ENCODE data around the gene ITGA6.

ITGA6 gene

DNA sequence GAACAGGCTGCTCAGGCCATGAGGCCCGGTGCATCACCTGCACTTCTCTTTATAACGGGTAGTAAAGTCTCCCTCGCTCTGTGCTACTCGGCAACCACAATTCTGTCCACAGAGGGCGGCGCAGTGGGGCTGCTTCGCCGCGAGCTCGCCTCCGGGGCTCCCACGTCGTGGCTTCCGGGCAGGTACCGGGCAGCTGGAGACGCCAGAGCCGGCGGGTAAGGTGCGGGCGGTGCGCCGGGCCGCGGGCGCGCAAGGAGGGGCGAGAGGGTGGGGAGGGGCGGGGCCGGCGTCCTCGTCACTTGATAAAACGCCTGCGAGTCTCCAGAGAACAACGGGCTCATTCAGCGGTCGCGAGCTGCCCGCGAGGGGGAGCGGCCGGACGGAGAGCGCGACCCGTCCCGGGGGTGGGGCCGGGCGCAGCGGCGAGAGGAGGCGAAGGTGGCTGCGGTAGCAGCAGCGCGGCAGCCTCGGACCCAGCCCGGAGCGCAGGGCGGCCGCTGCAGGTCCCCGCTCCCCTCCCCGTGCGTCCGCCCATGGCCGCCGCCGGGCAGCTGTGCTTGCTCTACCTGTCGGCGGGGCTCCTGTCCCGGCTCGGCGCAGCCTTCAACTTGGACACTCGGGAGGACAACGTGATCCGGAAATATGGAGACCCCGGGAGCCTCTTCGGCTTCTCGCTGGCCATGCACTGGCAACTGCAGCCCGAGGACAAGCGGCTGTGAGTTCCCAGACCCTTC lies at the start of gene ITGA6:
Gene ITGA6 (plus strand): TSS at position 331 of the 734 bp plus-strand sequence.
- peak; percentile 74 to 75 for DNase-seq

DNA sequence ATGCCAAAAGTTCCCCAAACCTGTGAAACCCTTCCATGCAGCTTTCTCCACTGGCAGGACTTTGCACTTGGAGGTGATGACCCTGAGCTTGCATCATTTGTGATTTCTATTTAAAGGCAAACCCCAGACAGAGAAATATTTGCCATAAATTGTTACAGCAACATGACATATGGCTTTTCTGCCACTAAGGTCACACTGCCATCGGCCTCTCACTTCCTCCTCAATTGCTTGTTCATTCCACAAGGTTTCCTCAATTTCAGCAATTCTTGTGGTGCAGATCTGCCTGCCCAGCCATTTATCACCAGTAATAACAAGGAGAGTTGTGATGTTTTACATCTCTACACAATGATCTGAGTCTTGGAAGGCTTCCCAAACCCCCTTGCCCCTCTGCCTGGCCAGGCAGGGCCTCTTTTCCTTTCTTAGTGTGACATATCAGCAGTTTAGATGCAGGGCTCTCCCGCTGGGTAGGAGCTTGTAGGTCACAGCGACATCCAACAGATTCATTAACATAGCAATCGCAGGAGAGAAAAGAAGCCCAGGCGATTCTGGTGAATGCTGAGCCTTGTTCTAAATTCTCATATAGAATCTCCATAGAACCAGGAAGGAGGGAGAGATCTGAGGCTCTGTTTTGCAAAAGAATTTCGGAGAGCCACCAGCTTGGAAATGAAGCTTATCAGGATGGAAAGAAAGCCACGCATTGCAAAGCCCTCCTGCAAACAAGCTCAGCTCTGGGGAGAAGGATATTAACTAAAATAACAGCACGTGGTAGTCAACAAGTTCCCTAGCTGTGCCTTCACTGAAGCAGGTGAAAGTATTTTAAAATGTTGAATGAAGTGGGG lies 46.7 kb upstream of the ITGA6 start:
- DNase-seq = no peak

DNA sequence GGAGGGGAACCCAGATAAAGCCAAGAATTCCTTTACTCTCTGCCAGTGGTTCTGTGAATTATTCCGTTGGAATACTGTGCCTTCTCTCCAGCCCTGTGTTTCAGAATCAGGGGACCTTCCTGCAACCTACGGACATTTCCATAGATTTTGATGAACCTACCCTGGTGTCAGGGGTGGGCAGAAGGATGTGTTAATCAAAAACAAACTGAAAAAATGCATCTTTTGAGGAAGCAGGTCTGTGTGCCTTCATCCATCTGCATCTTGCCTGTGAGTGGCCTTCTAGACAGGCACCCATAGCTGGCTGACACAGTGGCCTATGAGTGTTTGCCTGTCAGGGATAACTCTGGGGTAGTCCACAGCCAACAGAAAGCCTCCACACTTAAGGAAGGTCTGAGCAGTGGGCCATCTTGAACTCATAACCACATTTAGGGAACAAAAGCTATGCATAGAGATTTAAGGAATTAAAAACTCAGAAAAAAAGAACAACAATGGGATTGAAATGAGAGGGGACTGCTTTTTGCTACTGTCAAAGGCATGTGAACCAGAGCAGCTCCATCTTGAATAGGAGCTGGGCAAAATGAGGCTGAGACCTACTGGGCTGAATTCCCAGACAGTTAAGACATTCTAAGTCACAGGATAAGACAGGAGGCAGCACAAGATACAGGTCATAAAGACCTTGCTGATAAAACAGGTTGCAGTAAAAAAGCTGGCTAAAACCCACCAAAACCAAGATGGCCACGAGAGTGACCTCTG lies 45.9 kb upstream of the ITGA6 start:
- no peak for DNase-seq

DNA sequence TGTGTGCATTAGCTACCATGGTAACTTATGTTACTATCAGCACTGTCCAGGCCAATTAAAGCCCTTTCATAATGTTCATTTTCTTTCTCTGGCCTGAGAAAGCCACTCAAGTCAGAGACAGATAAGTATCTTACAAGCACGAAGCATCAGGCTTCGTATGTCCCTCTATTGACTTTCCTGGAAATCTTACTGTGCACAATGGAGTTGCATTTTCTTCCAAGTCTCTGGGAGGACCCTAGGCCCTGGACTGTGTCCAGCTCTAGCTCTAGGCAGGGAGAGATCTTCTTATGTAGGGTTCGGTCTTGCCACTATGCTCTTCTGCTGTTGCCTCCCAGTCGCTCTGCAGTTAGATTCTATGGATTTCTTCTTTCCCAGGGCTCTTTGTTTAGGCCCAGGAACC lies 40.0 kb upstream of the ITGA6 start:
- DNase-seq = no peak

DNA sequence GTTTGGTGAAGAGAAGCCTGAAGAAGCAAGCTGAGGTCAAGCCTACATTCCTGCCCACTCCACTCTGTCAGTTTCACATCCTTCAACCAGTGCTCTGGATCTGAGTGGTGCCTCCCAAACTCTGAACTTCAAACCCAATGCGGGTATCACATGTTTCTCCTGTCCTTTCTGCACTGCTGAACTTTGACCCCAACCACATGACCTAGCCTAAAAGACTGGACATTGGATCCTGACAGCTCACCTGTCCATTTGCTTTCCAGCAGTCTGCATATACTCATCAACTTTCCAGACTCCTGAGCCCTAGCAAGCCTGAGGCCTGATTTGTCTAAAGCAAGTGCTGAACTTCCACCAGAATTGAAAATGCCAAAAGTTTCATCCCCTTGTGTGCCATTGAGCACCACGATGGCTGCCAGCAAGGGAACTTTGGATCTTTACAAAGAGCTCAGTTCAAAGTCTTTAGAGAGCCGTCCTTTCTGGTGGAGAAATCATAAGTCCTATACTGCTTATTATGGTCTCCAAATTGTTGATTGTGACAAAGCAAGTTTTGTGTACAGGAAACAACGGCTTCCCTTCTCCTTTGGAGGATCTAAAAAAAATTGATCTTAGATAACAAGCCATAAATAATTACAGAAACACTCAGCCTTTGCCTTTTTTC lies 37.6 kb upstream of the ITGA6 start:
- DNase-seq = no peak

DNA sequence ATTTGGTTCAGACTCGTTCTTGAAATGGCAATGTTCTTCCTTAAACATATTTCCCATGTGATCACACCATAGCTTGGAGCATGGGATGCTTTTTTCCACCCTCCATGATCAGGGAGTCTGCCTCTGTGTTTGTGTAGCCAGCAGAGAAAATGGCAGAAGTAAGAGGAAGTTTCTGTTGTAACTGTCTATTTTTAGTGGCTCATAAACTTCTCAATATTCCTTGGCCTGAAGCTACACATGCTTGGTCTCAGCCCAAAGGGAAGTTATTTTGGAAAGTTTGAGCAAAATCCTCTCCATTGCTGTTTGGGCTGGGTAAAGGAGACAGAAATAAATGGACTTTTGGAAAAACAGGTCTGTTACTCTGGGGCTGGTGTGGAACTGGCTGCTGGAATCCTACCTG lies 33.4 kb upstream of the ITGA6 start:
- DNase-seq = no peak

DNA sequence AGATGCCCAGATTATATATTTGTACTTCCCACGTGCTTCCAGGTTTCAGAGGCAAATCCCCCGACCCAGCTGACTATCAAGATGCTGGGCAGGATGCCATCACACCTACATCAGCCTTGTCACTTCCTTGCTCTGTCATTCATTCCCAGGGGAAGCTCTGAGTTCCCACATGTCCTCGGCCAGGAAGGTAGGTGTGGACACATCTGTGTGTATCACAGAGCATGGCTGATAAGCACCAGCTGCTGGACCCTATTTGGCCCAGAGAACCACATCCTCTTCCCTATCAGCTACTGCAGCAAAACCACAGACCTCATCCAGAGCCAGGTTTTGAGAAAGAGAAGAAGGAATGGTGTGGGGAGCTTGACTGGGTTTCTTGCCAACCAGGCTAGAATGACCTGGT lies 31.9 kb upstream of the ITGA6 start:
- no peak for DNase-seq

DNA sequence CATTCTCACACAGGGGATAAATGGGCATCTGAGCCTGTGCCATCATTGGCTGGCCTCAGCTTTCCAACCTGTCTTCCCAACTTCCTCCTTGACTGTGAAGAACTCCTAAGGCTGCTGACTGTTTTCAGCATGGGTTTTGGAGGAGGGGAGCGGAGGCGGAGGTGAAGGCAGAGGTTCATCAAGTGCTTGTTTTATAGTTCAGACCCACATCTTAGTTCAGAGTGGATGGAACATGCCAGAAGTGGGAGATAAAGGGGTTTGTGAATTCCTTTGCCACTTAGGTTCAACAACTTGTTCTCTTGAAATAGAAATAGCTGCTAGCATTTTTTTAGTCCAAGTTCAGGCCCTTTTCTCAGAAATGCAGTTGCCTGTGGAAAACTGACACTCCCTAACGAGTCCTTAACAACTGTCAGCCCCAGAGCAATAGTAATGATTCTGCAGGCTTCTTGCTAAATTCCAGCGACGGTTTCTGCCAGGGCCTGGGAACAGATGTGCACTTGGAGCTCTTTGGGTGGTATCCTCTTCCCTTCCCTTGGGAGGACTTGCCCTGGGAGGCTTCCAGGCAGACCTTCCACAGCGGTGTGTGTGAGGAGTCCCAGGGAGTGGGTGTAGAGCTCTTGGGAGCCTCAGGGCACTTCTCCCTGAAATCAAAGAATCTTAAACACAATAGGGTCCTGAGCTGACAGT lies 30.1 kb upstream of the ITGA6 start:
- DNase-seq = no peak

DNA sequence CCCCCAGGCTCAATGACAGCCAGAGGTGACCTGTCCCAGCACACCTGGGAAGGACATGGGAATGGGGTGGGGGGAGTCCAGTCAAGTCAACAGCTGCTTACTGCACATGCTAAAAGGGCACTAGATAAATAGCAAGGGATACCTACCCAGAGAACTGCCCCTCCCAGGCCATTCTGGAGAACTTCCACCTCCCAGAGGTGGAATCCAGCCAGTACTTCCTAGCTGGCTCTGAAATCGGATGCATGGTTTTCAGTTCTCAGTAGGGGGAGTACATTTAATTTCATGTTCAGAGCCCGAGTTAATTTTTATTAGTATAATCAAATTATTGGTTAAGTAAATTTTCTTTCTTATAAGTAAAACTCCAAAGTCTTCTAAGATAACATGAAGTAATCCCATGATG lies 28.9 kb upstream of the ITGA6 start:
- no peak for DNase-seq

DNA sequence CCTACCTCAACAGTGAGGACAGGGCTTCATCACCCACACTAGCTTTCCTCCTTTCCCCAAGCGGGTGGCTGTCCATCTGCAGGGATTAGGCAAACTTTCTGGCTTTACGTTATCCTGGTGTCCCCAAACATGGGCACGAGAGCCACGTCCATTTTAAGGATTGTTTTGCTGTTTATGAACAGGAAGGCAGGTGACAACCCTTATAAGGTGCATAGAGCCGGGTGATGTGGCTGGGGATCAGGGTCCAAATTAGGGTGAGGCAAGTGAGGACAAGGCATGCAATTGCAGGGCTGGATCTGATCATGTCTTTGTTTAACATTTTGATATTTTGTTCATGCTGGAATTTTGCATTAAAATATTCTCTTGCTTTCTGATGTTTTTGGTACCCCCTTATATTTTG lies 27.6 kb upstream of the ITGA6 start:
- no peak for DNase-seq

DNA sequence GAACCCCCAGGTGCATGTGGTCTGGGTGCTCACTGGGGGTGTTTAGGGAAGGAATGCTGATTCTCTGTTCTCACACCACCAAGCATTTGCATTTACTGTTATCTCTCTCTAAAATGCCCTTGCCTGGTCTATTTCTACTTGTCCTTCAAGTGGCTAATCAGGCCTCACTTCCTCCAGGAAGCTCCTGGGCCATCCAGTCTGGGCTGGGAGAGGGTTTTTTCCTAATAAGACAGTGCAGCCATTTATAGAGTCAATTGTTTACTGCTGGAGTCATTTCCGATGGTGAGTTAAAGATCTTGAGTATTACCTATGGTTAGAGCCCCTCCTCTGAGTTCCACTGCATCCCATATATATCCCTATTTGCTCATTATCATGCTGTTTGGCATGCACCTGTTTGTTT lies 25.2 kb upstream of the ITGA6 start:
- no peak for DNase-seq

DNA sequence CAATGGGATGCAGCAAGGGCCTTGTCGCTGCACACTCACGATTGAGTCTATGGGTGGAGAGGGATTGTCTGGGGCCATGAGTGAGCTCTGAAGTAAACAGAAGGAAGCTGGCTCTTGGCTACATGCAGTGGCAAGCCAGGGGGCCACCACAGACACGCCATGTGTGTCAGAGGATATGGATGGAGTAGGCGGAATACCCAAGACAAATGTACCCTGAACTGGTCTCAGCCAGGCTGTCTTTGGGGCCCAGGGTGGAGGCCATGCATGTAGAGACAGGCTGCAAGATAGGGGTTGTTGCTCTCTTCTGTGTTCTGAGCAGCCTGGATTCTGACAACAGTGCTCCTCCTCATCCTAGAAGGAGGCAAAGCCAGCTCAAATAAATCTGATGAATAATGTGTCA lies 24.0 kb upstream of the ITGA6 start:
- DNase-seq = no peak

DNA sequence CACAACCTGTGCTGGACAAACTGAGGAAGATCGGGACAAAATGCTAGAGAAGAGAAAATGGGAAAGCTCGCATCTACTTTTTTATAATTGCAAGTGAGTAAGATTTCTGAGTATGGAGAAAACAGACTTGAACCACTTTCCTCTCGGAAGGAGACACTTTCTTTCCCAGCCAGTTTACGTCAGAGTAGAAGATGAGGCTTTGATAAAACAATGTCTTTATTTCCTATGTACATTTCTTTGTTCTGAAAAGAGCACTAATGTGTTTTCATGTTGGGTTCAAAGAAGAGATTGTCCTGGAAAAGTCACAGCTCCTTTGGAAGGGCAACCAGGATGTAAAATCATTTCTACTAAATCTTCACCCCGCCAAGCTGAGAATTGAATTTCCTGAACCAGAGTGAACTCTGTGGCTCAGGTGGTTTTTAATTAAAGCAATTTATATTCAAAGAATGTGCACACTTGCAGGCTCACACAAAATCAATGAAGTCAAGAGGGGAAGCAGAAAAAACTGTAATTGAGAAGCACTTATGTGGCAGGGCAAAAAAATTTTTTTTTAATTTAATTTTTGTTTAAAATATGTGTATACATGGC lies 23.4 kb upstream of the ITGA6 start:
- DNase-seq = no peak

DNA sequence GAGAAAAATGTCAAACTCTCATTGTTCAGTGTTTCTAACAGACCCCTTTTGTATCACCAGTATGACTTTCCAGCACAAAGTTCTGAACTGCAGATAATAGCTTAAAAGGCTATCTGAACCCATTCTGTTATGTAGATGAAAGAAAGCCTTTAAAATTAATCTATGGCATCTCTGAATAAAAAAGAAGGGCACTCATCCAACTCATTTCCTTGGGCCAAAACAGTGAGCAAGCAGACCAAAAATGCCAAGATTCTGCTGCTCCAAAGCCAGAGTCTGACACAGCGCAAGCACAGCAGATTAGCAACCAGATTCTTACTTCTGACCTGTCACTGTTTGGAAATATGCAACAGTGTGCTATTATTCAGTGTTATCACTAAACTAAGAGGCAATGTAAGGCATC lies 22.6 kb upstream of the ITGA6 start:
- DNase-seq = no peak

DNA sequence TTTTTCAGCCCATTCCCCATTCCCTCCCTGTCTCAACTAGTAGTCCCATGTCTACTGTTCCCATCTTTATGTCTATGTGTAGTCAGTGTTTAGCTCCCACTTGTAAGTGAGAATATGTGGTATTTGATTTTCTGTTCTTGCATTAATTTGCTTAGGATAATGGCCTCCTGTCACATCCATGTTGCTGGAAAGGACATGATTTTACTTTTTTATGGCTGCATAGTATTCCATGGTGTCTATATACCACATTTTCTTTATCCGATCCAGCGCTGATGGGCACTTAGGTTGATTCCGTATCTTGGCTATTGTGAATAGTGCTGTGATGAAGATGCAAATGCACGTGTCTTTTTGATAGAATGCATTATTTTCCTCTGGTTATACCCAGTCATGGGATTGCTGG lies 21.7 kb upstream of the ITGA6 start:
- no peak for DNase-seq

DNA sequence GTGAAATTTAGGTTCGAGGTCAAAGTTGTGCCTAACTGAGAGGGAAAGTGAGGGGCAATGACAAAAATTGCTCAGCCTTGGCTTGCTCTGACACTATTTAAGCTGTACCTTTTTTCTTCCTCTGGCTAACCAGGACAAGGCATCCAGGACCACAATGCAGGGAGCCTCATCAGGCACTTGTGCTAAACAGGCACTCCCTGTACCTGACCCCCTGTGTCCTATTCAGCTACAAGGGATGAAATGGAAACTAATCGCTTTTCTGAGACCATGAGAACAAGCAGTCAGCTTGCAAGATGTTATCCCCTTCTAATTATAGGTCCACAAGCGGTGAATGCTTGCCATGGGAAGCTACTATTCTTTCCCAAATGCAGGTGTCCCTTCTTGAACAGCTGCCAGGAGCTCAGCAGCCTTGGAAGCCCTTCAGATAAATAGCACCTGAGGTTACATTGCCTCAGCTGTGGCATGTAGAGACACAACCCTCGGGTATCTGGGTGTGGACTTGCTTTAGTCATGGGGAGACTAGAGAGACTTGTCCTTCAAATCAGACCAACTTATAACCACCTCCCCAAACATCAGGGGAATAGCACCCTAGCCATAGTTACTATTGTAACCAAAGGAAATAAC lies 19.1 kb upstream of the ITGA6 start:
- no peak for DNase-seq

DNA sequence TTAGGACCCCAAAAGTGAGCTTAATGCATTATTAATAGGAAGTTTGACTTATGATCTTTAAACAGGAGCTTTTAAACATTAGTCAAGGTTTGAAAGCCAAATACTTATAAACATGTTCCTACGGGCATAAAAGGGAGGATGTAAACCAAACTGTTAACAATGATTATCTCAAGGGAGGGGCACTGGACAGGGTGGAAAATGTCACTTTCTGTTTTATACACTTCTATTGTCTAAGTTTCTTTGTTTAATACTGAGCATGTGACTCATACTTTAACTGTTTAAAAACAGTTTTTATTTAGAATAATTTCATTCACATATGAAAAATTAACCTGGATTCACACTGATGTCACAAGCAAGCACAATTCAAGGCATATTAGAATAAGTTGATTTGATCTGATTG lies 18.3 kb upstream of the ITGA6 start:
- no peak for DNase-seq

DNA sequence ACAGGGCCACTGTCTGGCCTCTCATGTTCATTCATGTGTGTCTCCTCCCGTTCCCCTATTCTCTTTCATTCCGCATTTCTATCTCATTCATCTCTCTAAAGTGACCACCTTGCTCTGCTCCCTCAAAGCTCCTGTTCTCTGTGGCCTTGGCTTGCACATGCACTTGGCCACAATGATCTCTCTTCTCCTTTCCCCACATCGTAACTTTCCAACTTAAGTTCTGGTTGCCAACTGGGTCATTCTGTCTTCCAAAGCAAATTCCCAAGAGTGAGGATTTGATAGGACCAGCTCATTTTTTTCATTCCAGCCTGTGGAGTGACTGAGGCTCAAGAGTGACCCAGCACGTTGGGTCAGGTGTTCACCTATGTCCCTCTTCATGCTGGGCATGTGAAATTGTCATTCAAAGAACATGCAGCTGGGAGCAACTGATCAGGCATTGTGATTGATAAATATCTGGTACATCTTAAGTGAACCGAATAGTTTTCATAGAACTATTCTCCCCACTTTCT lies 14.3 kb upstream of the ITGA6 start:
- no peak for DNase-seq

DNA sequence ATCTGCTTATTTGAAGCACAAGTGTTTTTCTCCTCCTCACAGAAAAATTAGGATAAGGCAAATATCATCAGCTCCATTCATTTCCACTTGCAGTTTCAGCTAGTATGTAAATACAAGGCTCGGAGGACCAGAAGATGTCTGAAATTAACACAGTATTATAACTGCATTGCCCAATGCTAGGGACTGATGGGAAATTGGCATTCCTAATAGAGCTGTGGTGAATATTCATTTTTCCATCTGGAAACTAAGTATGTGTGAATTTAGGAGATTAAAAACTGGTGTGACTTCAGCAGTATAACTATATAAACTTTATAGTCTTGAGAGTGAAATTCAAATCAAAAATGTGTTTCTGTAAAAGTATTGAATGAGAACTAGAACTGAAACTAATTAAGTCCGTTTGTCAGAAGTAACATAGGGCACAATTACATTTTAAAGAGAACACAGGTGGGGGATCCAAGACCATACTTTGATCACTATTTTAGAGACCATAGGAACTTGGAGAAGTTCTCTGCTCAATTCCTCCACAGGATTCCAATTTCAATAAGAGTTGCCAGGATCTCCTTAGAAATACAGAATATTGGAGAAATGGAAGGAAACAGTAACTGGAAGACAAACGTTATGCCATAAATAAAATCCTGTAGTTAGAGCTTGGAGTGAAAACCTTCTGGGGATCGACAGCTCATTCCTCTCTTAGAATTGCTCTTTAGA lies 12.1 kb upstream of the ITGA6 start:
- no peak for DNase-seq

DNA sequence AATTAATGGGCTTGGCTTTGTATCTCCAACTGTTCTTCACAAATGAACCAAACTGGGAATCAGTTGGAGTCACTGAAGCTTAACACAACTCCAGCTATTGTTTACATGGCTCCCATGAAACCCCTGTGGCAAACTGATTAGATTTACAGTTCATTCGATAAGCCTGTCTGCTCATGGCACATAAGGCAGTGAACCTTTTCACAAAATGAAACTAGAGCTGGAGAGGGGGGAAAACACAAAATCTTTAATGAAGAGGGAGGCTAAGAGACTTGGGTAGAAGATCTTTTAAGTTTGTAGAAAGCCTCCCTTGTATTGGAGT lies 11.6 kb upstream of the ITGA6 start:
- DNase-seq = no peak

DNA sequence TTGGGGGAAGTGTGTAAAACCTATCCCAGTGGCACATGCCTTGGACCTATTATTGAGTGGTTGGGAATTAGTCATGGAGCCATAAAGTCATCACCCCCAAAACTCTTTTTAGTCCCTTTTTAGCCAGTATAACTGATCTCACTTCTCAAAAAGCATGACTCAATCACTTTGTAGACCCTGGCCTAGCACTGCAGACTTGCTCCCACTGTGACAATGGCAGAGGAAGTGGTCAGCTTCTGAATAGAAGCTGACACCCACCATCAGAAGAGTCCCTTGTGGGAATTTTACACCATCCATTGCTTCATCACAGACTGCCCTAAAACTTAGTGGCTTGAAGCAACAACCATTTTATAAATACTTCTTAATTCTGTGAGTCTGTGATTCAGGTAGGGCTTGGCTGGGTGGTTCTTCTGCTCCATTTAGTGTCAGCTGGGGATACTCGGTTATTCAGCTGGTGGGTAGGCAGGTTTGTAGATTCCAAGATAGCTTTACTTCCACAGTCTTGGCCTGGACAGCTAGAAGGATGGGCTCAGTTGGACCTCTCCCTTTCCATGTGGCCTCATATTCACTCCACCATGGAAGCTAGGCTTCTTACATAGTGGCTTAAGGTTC lies 10.8 kb upstream of the ITGA6 start:
- DNase-seq = no peak
